PFSK-1 (cell line): ENCODE measurements around the gene CHRNA1.

ENCODE experiments used
- FOXP2 ChIP-seq: optimal IDR thresholded peaks from 2 replicates; pipeline ENCODE3; 2011; ENCODE audit warnings: borderline replicate concordance, control low read depth, inconsistent platforms; ENCODE audit not compliant: insufficient read depth; ENCODE audit errors: extremely low read length, extremely low read depth
- POLR2AphosphoS5 ChIP-seq: IDR thresholded peaks from 2 replicates; pipeline ENCODE4 v1.6.1; 2012; ENCODE audit warnings: low read depth, mild to moderate bottlenecking, control low read depth, low read length, moderate library complexity
- SIN3A ChIP-seq: IDR thresholded peaks from 2 replicates; pipeline ENCODE4 v1.6.1; 2012; ENCODE audit warnings: mild to moderate bottlenecking, low read length, moderate library complexity, borderline replicate concordance; ENCODE audit not compliant: insufficient read depth
- TAF1 ChIP-seq: IDR thresholded peaks from 2 replicates; pipeline ENCODE4 v1.6.1; 2012; ENCODE audit warnings: low read length, control low read depth, borderline replicate concordance; ENCODE audit not compliant: insufficient read depth
- TF ChIP-seq, protein P1 (sequence below), 2 experiments: IDR thresholded peaks; 2 replicates each; pipeline versions ENCODE4 v1.6.1 to v1.8.0; 2011 to 2012; ENCODE audit warnings: low read depth in 2 of 2, low read length in 2 of 2, control low read depth in 1 of 2, inconsistent platforms in 1 of 2, mild to moderate bottlenecking in 1 of 2, moderate library complexity in 1 of 2; ENCODE audit not compliant: insufficient read depth in 1 of 2

DNA sequence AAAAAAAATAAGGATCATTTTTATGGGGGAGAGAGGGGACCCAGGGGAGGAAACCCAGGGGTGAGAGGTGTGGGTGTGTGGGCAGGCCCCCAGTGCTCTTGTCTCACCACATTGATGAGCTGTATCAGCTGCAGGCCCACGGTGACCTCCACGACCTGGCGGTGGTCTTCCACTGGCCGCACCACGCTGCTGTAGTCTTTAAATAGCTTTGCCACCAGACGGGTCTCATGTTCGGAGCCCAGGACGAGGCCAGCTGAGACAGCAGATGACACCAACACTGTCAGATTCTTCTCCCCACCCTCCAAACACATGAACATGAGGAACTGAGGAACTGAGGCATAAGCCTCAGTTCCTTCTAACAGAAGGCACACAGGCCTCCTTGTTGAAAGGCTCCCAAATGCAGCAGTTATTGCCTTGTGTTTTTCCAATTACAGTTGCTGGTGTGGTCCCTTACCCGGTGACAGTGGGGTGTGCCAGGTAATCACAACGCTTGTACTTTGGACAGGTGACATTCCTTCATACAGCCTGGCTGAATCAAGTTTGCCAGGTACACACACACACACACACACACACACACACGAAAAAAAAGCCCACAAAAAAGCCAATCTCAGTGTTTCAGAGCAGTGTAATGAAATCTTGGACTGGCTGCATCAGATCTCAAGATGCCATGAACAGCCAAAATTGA is 4.7 kb downstream of the CHRNA1 start:
- TF ChIP-seq POLR2AphosphoS5 (no peak), SIN3A (no peak), TAF1 (no peak), FOXP2 (no peak)
- TF ChIP-seq, protein P1, sequence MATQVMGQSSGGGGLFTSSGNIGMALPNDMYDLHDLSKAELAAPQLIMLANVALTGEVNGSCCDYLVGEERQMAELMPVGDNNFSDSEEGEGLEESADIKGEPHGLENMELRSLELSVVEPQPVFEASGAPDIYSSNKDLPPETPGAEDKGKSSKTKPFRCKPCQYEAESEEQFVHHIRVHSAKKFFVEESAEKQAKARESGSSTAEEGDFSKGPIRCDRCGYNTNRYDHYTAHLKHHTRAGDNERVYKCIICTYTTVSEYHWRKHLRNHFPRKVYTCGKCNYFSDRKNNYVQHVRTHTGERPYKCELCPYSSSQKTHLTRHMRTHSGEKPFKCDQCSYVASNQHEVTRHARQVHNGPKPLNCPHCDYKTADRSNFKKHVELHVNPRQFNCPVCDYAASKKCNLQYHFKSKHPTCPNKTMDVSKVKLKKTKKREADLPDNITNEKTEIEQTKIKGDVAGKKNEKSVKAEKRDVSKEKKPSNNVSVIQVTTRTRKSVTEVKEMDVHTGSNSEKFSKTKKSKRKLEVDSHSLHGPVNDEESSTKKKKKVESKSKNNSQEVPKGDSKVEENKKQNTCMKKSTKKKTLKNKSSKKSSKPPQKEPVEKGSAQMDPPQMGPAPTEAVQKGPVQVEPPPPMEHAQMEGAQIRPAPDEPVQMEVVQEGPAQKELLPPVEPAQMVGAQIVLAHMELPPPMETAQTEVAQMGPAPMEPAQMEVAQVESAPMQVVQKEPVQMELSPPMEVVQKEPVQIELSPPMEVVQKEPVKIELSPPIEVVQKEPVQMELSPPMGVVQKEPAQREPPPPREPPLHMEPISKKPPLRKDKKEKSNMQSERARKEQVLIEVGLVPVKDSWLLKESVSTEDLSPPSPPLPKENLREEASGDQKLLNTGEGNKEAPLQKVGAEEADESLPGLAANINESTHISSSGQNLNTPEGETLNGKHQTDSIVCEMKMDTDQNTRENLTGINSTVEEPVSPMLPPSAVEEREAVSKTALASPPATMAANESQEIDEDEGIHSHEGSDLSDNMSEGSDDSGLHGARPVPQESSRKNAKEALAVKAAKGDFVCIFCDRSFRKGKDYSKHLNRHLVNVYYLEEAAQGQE (IDR thresholded peaks at IDR 0.05; ENCODE audit: insufficient read depth in 1 of 2, low read depth in 2 of 2, low read length in 2 of 2), result no peak
